SU-DHL-6 (cell line): ENCODE data around the gene OR4F6.

Experiments used
- EZH2phosphoT487 ChIP-seq: fragments of 200-600 bp; sonication (generic), shearing (Covaris generic); conservative IDR thresholded peaks from 2 replicates; pipeline ENCODE4 v1.6.1; 2018; ENCODE audit warnings: mild to moderate bottlenecking, antibody characterized with exemption, low read length, moderate library complexity, mixed read lengths
- TF ChIP-seq, protein P1 (sequence below): fragments of 200-600 bp; sonication (generic); IDR thresholded peaks from one replicate; pipeline ENCODE4 v1.5.1; 2017; ENCODE audit warnings: antibody characterized with exemption, mild to moderate bottlenecking, low read length, moderate library complexity; ENCODE audit not compliant: insufficient read depth, poor library complexity, severe bottlenecking

DNA sequence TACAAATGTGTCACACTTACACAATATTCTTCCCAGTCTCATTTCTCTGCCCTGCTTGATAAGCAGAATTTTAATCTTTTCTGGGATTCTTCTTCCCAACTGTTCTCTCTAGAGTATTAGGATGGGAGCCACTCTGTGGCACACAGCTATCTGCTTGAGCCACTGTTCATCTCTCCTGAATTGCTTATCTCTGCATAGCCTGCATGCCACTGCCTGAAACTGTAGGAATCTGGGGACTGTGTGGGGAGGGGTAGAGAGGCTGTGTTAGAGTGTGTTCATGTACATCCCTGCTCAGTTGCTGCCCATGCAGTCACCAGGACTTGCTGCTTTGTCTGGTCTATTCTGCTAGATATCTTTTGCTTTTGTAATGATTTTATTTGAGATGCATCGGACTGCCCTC, 2.3 kb upstream of the OR4F6 start:
- TF ChIP-seq, protein P1, sequence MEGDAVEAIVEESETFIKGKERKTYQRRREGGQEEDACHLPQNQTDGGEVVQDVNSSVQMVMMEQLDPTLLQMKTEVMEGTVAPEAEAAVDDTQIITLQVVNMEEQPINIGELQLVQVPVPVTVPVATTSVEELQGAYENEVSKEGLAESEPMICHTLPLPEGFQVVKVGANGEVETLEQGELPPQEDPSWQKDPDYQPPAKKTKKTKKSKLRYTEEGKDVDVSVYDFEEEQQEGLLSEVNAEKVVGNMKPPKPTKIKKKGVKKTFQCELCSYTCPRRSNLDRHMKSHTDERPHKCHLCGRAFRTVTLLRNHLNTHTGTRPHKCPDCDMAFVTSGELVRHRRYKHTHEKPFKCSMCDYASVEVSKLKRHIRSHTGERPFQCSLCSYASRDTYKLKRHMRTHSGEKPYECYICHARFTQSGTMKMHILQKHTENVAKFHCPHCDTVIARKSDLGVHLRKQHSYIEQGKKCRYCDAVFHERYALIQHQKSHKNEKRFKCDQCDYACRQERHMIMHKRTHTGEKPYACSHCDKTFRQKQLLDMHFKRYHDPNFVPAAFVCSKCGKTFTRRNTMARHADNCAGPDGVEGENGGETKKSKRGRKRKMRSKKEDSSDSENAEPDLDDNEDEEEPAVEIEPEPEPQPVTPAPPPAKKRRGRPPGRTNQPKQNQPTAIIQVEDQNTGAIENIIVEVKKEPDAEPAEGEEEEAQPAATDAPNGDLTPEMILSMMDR, result no peak
- no peak for TF ChIP-seq EZH2phosphoT487
